OCI-LY3 (cell line): Measurements from ENCODE around the gene GALNS.

ENCODE experiments used
- CTCF ChIP-seq: fragments of 200-600, 300-600 bp; sonication (generic); IDR thresholded peaks from 2 replicates; pipeline ENCODE4 v1.5.1; 2014; ENCODE audit warnings: antibody characterized with exemption, low read length, low read depth
- EZH2phosphoT487 ChIP-seq: fragments of 200-600 bp; shearing (Covaris generic); IDR thresholded peaks from 2 replicates; pipeline ENCODE4 v1.6.1; 2018; ENCODE audit warnings: antibody characterized with exemption, mixed run types, low read depth

- TF ChIP-seq CTCF (no peak), EZH2phosphoT487 (no peak)
These were observed 5.1 kb downstream of the GALNS start for GRCh38 chr16:88851616-88852015.
